HCT116 (cell line): Measurements from ENCODE around the gene FIZ1. TPM values are rescaled to one million over a fixed set of nuclear protein-coding genes. Genes with fewer than 3 reads are reported as not detected.

ENCODE experiments used
- ATAC-seq: fragments of 200-7000 bp; cut with Tn5 transposase; 2 replicates; pipeline ENCODE4 v1.9.1; 2020; ENCODE audit warnings: mild to moderate bottlenecking, moderate library complexity
- BruUV-seq: library from RNA; stranded (reverse); fragments of 400-500 nt; replicated peaks from 2 replicates; lab custom pipeline; 2021; lab: Mats Ljungman, UMichigan
- CTCF ChIA-PET: fragments of 300-600 bp; sonication (Branson Sonifier 250); formaldehyde crosslinking; loops from one replicate; lab custom pipeline; 2021; ENCODE audit warnings: antibody characterized with exemption; lab: Charles Lee
- POLR2A ChIA-PET: fragments of 300-600, 350-600 bp; sonication (Branson Sonifier 250); formaldehyde crosslinking; loops from one replicate; lab custom pipeline; 2021; ENCODE audit warnings: antibody characterized with exemption; lab: Charles Lee
- RAD21 ChIA-PET, 2 experiments: fragments of 300-600 bp; sonication (Branson Sonifier 250); formaldehyde crosslinking; loops; one replicate each; lab custom pipeline; 2023; ENCODE audit warnings: low total read pairs in 2 of 2; ENCODE audit not compliant: uncharacterized antibody in 2 of 2, unreplicated experiment in 2 of 2, low non-redundant PET in 1 of 2; lab: Charles Lee
- DNase-seq: peaks from one replicate; pipeline ENCODE4 v3.0.0-alpha.2; 2010; ENCODE audit warnings: low read depth, low spot score
- H2AFZ ChIP-seq: fragments of 200-600 bp; shearing (Covaris generic), sonication (generic); 2 replicates; pipeline ENCODE4 v1.6.1; 2017; ENCODE audit warnings: low read depth, mixed run types, mixed read lengths, antibody characterized with exemption, low read length; ENCODE audit not compliant: poor library complexity, severe bottlenecking
- H3K27ac ChIP-seq: 2 replicates; pipeline ENCODE4 v1.5.1; 2012; ENCODE audit warnings: low read depth, low read length
- H3K27me3 ChIP-seq: fragments of 200-600 bp; sonication (generic); 2 replicates; pipeline ENCODE4 v1.6.1; 2016; ENCODE audit warnings: mixed run types, low read length, mixed read lengths; ENCODE audit not compliant: insufficient read depth
- H3K36me3 ChIP-seq, 2 experiments: fragments of 200-500 bp in 1 of 2; fragments of 200-600 bp in 1 of 2; sonication (Bioruptor generic) in 1 of 2; sonication (generic) in 1 of 2; 2 replicates each; pipeline versions ENCODE4 v1.5.1 to v1.6.1; 2014 to 2016; ENCODE audit warnings: low read length in 2 of 2, inconsistent platforms in 1 of 2, mixed read lengths in 1 of 2, mixed run types in 1 of 2; ENCODE audit not compliant: insufficient read depth in 2 of 2, control insufficient read depth in 1 of 2
- H3K4me1 ChIP-seq, 2 experiments: fragments of 200-600 bp in 1 of 2; sonication (generic) in 1 of 2; 2 replicates each; pipeline versions ENCODE4 v1.5.1 to v1.6.1; 2012 to 2017; ENCODE audit warnings: low read length in 2 of 2, inconsistent platforms in 1 of 2, mild to moderate bottlenecking in 1 of 2, mixed read lengths in 1 of 2, mixed run types in 1 of 2, moderate library complexity in 1 of 2; ENCODE audit not compliant: insufficient read depth in 2 of 2, control insufficient read depth in 1 of 2
- H3K4me2 ChIP-seq: fragments of 200-600 bp; sonication (generic); 2 replicates; pipeline ENCODE4 v1.6.1; 2017; ENCODE audit warnings: mixed run types, low read length, mixed read lengths
- H3K4me3 ChIP-seq, 2 experiments: fragments of 200-600 bp in 1 of 2; sonication (generic) in 1 of 2; replicated peaks in 1 of 2; 2 replicates each; pipeline ENCODE4 v1.5.1; 2011 to 2016; ENCODE audit warnings: low read length in 2 of 2, control low read depth in 1 of 2, low read depth in 1 of 2, mild to moderate bottlenecking in 1 of 2, mixed read lengths in 1 of 2, mixed run types in 1 of 2
- H3K79me2 ChIP-seq: fragments of 200-600 bp; sonication (generic); 2 replicates; pipeline ENCODE4 v1.6.1; 2017; ENCODE audit warnings: mild to moderate bottlenecking, mixed run types, low read length, moderate library complexity, mixed read lengths; ENCODE audit not compliant: insufficient read depth
- H3K9ac ChIP-seq: fragments of 200-600 bp; sonication (generic); 2 replicates; pipeline ENCODE4 v1.6.1; 2016; ENCODE audit warnings: low read length, mixed read lengths
- H3K9me2 ChIP-seq: fragments of 200-600 bp; sonication (generic), shearing (Covaris generic); 2 replicates; pipeline ENCODE4 v1.6.1; 2017; ENCODE audit warnings: mixed run types, mild to moderate bottlenecking, moderate library complexity; ENCODE audit not compliant: insufficient read depth
- H3K9me3 ChIP-seq, 2 experiments: fragments of 200-500 bp in 1 of 2; fragments of 200-600 bp in 1 of 2; sonication (Bioruptor generic) in 1 of 2; sonication (generic) in 1 of 2; 2 replicates each; pipeline ENCODE4 v1.6.1; 2014 to 2017; ENCODE audit warnings: low read length in 2 of 2, mixed read lengths in 2 of 2, inconsistent platforms in 1 of 2, low read depth in 1 of 2, mild to moderate bottlenecking in 1 of 2, mixed run types in 1 of 2, moderate library complexity in 1 of 2; ENCODE audit not compliant: control insufficient read depth in 1 of 2, insufficient read depth in 1 of 2
- H4K20me1 ChIP-seq: fragments of 200-600 bp; sonication (generic), shearing (Covaris generic); 2 replicates; pipeline ENCODE4 v1.6.1; 2017; ENCODE audit warnings: mixed run types, mild to moderate bottlenecking, moderate library complexity; ENCODE audit not compliant: insufficient read depth
- CEBPB ChIP-seq: IDR thresholded peaks from 2 replicates; pipeline ENCODE4 v1.6.1; 2012; ENCODE audit warnings: low read depth
- EGR1 ChIP-seq: IDR thresholded peaks from 2 replicates; pipeline ENCODE4 v1.6.1; 2012; ENCODE audit warnings: low read depth
- FOSL1 ChIP-seq: IDR thresholded peaks from 2 replicates; pipeline ENCODE4 v1.6.1; 2012; ENCODE audit warnings: low read depth
- MAX ChIP-seq: IDR thresholded peaks from 2 replicates; pipeline ENCODE4 v1.6.1; 2012
- POLR2AphosphoS5 ChIP-seq: IDR thresholded peaks from 2 replicates; pipeline ENCODE4 v1.6.1; 2011; ENCODE audit warnings: mild to moderate bottlenecking, low read depth, low read length, moderate library complexity
- REST ChIP-seq: IDR thresholded peaks from 2 replicates; pipeline ENCODE4 v1.6.1; 2012; ENCODE audit warnings: low read depth
- YY1 ChIP-seq: IDR thresholded peaks from 2 replicates; pipeline ENCODE4 v1.6.1; 2011; ENCODE audit warnings: low read length, low read depth, moderate library complexity, mild to moderate bottlenecking; ENCODE audit not compliant: insufficient replicate concordance; ENCODE audit errors: extremely low read depth
- ZBTB33 ChIP-seq: IDR thresholded peaks from 2 replicates; pipeline ENCODE4 v1.6.1; 2011; ENCODE audit warnings: mild to moderate bottlenecking, low read length, moderate library complexity; ENCODE audit not compliant: insufficient replicate concordance; ENCODE audit errors: extremely low read depth
- intact Hi-C: fragments of 100-400 bp; cut with micrococcal nuclease; formaldehyde crosslinking; loops from 2 replicates; pipeline ENCODE4 v1.10.0; 2022
- total RNA-seq: library from RNA; stranded (reverse); gene quantifications from one replicate; pipeline ENCODE4 v1.2.1, GENCODE V29; 2021; ENCODE audit not compliant: unreplicated experiment
- TF ChIP-seq, protein P1 (sequence below), 3 experiments: fragments of 200-600 bp in 1 of 3; sonication (generic) in 1 of 3; IDR thresholded peaks in 2 of 3; conservative IDR thresholded peaks in 1 of 3; 2 replicates each; pipeline ENCODE4 v1.5.1; 2012 to 2017; ENCODE audit warnings: low read depth in 2 of 3, low read length in 2 of 3, antibody characterized with exemption in 1 of 3, borderline replicate concordance in 1 of 3, control low read depth in 1 of 3, mild to moderate bottlenecking in 1 of 3, mixed read lengths in 1 of 3, mixed run types in 1 of 3, moderate library complexity in 1 of 3; ENCODE audit not compliant: insufficient read depth in 1 of 3

Gene FIZ1
- total RNA-seq, 1 experiment from 2014 or later, result 15.3 TPM

DNA sequence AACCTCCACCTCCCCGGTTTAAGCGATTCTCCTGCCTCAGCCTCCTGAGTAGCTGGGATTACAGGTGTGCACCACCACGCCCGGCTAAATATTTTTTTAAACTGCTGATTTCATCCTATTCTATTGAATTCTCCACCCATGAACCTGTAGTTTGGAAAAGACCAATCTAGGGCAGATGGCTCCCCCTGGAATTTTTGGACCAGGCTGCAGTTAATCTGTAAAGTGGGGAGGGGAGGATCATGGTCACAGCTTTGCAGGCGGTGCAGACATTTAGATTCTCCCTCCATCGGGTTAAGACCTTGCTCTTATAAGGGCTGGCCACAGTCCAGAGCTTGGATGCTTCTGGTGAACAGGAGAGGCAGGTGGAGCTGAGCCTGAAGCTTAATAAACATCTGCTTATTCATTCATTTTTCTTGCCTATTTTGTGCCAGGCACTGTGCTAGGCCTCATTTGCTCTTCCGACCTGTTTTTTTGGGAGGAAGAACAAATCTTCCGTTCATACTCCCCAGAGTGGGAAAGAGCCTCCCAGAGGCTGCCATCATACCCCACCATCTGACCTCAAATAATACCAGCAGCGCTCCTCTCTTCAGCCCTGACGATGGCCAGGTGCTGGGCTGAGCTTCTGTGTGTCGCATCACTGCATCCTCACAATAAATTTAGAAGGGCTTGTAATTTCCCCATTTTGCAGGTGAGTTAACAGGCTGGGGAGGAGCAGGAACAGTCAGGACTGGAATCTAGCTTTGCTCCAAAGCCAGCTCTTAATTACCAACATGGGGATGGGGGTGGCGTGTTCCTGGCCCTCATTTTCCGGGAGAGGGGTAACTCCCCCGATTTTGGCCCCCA, 47.8 kb upstream of the FIZ1 start:
- POLR2A ChIA-PET, result interaction anchor here (0.6 kb wide), 1 partner anchor 43 kb away, joined by 3 read pairs; no protein-coding TSS in a partner anchor

GRCh38 chr19:55645512-55645881, 46.2 kb upstream of the FIZ1 start:
- Histone ChIP-seq H3K36me3 (peaks cover 10 to 12% of the 10 kb centered on the region in 2 experiments; a peak in 3 of 4 replicates), H4K20me1 (no peaks in the 10 kb centered on the region), H2AFZ (no peak overlapping the region), H3K79me2 (peaks cover 45% of the 10 kb centered on the region), H3K9me3 (no peaks in the 10 kb centered on the region), H3K4me1 (peaks cover 6 to 29% of the 10 kb centered on the region in 2 experiments; a peak in 3 of 4 replicates), H3K27me3 (no peaks in the 10 kb centered on the region), H3K4me3 (no peak overlapping the region), H3K27ac (0 out of 2 replicates have a peak overlapping the region, but pooled peaks have one; percentile 13), H3K9me2 (no peaks in the 10 kb centered on the region), H3K9ac (0 out of 2 replicates have a peak overlapping the region, but pooled peaks have one; percentile 99), H3K4me2 (peak overlapping the region; percentile 75; the same call in 1 of the 2 replicates)
- DNase-seq, result no peak
- ATAC-seq, result no peak
- ChIA-PET CTCF (interaction anchor here (0.6 kb wide), 1 partner anchor 8 kb away, joined by 3 read pairs; no protein-coding TSS in a partner anchor), POLR2A (interaction anchor here (1.4 kb wide), 1 partner anchor 9 kb away, joined by 3 read pairs; the partner anchor contains the start of gene U2AF2), RAD21 (no interaction called here)
- intact Hi-C loops, result no loop called here
- BruUV-seq, result no TSS peak
- no peak for TF ChIP-seq MAX
- TF ChIP-seq ZBTB33, result no peak
- TF ChIP-seq FOSL1, result no peak
- TF ChIP-seq REST, result no peak
- TF ChIP-seq CEBPB, result no peak
- TF ChIP-seq EGR1, result no peak
- TF ChIP-seq, protein P1, sequence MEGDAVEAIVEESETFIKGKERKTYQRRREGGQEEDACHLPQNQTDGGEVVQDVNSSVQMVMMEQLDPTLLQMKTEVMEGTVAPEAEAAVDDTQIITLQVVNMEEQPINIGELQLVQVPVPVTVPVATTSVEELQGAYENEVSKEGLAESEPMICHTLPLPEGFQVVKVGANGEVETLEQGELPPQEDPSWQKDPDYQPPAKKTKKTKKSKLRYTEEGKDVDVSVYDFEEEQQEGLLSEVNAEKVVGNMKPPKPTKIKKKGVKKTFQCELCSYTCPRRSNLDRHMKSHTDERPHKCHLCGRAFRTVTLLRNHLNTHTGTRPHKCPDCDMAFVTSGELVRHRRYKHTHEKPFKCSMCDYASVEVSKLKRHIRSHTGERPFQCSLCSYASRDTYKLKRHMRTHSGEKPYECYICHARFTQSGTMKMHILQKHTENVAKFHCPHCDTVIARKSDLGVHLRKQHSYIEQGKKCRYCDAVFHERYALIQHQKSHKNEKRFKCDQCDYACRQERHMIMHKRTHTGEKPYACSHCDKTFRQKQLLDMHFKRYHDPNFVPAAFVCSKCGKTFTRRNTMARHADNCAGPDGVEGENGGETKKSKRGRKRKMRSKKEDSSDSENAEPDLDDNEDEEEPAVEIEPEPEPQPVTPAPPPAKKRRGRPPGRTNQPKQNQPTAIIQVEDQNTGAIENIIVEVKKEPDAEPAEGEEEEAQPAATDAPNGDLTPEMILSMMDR (IDR thresholded peaks at IDR 0.05 in 2 of 3, conservative IDR thresholded peaks at IDR 0.05 in 1 of 3; ENCODE audit: borderline replicate concordance in 1 of 3, insufficient read depth in 1 of 3, low read depth in 2 of 3, low read length in 2 of 3), result no peak

More for the DNA sequence above, 47.8 kb upstream of the FIZ1 start:
- H3K9me2 ChIP-seq, result no peaks in the 10 kb centered on the region
- no peak overlapping the region for H3K9ac ChIP-seq
- H3K79me2 ChIP-seq, result peaks cover 35% of the 10 kb centered on the region
- H3K9me3 ChIP-seq, result no peaks in the 10 kb centered on the region
- no TSS peak for BruUV-seq
- no peak overlapping the region for H3K4me2 ChIP-seq
- ChIA-PET RAD21 (no interaction called here), CTCF (no interaction called here)
- DNase-seq (no peak), ATAC-seq (no peak)
- TF ChIP-seq POLR2AphosphoS5, result no peak
- TF ChIP-seq YY1, result no peak
- intact Hi-C loops, result no loop called here
- H2AFZ ChIP-seq, result no peak overlapping the region
- H4K20me1 ChIP-seq, result no peaks in the 10 kb centered on the region
- H3K4me1 ChIP-seq, result peaks cover 6 to 25% of the 10 kb centered on the region in 2 experiments; a peak in 3 of 4 replicates
- peaks cover 10 to 12% of the 10 kb centered on the region in 2 experiments; a peak in 3 of 4 replicates for H3K36me3 ChIP-seq
- H3K27me3 ChIP-seq, result no peaks in the 10 kb centered on the region
- no peak overlapping the region for H3K4me3 ChIP-seq
- peak overlapping the region; percentile 18; the same call in 1 of the 2 replicates for H3K27ac ChIP-seq
